ENCODE data around the gene MYL5. TPM values are rescaled to one million over a fixed set of nuclear protein-coding genes. Genes with fewer than 3 reads are reported as not detected.
"Not testable (repeated sequence)": the region's sequence is repeated elsewhere in the genome, so short reads cannot be mapped to it uniquely, and the experiment has no call there.

MYL5 gene
- total RNA-seq, 3 donors from 2014 or later = 13.7 to 16.0 (median 15.1) TPM

DNA sequence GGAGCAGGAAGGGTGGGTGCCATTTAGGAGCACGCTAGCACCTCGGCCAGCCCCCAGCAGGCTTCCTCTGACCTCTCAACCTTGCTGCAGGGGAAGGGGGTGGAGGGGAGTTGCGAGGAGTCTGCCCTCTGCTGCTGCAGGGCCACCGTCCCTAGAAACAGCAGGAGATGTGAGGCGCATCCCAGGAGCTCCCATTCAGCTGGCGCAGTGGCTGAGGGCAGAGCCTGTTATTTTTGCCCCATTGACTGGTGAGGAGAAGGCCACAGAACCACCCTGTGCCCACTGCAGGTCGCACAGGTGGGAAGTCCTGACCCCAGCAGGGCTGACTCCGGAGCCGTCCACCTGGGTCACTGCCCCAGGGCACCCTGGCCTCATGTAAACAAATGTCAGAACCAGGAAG is 40.9 kb upstream of the MYL5 start:
- no peak for ATAC-seq
- no peaks in the 10 kb centered on the region for H3K36me3 Mint-ChIP-seq (ENCODE audit: insufficient read depth)
- H3K27me3 Mint-ChIP-seq (ENCODE audit: low read depth) = peaks cover 6% of the 10 kb centered on the region
- no peaks in the 10 kb centered on the region for H3K4me1 Mint-ChIP-seq (ENCODE audit: low read depth)
- H3K4me3 Mint-ChIP-seq = no peak overlapping the region
- peaks cover 12% of the 10 kb centered on the region for H3K9me3 Mint-ChIP-seq
- no peak for DNase-seq

GRCh38 chr4:633976-634598 is 40.3 kb upstream of the MYL5 start:
- no peaks in the 10 kb centered on the region for H3K4me1 Mint-ChIP-seq (ENCODE audit: low read depth)
- ATAC-seq = no peak
- H3K4me3 Mint-ChIP-seq = no peak overlapping the region
- no peak for DNase-seq
- peaks cover 8% of the 10 kb centered on the region for H3K27me3 Mint-ChIP-seq (ENCODE audit: low read depth)
- peaks cover 12% of the 10 kb centered on the region for H3K9me3 Mint-ChIP-seq
- H3K36me3 Mint-ChIP-seq (ENCODE audit: insufficient read depth) = no peaks in the 10 kb centered on the region

- DNase-seq (no peak), ATAC-seq (no peak)
- Mint-ChIP-seq H3K9me3 (peaks cover 12% of the 10 kb centered on the region), H3K4me3 (no peak overlapping the region), H3K4me1 (ENCODE audit: low read depth) (no peaks in the 10 kb centered on the region), H3K27me3 (ENCODE audit: low read depth) (peaks cover 12% of the 10 kb centered on the region), H3K36me3 (ENCODE audit: insufficient read depth) (no peaks in the 10 kb centered on the region)
These were observed 39.8 kb upstream of the MYL5 start for GRCh38 chr4:634599-634985.

DNA sequence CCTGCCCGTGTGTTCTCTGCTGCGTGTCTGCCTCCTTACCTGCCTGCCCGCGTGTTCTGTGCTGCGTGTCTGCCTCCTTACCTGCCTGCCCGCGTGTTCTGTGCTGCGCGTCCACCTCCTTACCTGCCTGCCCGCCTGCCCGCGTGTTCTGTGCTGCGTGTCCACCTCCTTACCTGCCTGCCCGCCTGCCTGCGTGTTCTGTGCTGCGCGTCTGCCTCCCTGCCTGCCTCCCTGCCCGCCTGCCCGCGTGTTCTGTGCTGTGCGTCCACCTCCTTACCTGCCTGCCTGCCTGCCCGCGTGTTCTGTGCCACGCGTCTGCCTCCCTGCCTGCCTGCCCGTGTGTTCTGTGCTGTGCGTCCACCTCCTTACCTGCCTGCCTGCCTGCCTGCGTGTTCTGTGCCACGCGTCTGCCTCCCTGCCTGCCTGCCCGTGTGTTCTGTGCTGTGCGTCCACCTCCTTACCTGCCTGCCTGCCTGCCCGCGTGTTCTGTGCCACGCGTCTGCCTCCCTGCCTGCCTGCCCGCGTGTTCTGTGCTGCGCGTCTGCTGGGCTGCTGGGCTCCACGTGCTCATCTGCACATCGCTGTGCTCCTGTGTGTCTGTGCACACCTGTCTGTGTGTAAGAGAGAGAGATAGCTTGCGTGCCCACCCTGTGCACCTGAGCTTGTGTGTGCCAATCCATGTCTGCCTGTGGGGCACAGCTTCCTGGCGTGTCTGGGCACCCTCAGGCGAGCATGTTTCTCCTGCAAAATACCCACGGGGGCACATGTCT is 39.1 kb upstream of the MYL5 start:
- H3K36me3 Mint-ChIP-seq (ENCODE audit: insufficient read depth); H3K4me3 Mint-ChIP-seq; H3K4me1 Mint-ChIP-seq (ENCODE audit: low read depth); ATAC-seq; DNase-seq: not testable (repeated sequence)
- Mint-ChIP-seq H3K9me3 (peaks cover 12% of the 10 kb centered on the region), H3K27me3 (ENCODE audit: low read depth) (peaks cover 12% of the 10 kb centered on the region)

DNA sequence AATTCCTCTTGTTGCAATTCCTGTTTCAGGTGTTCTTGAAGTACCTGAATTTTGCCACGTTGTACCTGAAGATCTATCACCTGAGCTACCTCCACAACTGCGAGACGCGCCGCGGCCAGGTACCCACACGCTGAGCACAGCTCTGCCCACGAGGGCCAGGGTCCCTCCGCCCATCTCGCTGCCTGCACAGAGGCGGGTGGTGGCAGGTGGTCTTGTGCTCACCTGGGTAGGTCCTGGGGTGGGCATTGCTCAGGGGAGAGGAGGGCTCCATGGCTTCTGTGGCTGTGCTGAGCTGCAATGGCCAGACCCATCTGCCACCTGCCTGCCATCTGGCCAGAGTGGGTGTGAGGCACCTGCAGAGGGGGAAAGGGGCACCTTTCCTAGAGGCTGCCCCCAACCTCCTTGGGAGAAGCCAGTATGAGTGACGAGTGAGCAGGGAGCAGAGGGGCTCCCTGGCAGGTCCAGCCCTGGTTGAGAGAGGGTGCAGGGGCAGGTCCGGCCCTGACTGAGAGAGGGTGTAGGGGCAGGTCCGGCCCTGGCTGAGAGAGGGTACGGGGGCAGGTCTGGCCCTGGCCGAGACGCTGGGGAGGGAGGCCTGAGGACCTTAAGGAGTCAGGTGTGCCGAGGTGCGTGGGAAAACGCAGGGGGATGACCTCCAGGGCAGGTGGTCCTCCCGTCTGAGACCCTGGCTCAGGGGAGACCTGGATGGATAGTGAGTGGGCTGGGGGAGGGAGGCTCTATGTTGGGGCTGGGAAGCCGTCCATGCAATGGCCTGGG is 38.3 kb upstream of the MYL5 start:
- no peak overlapping the region for H3K4me3 Mint-ChIP-seq
- peaks cover 12% of the 10 kb centered on the region for H3K27me3 Mint-ChIP-seq (ENCODE audit: low read depth)
- DNase-seq (no peak), ATAC-seq (no peak)
- H3K36me3 Mint-ChIP-seq (ENCODE audit: insufficient read depth) = no peaks in the 10 kb centered on the region
- peaks cover 10% of the 10 kb centered on the region for H3K9me3 Mint-ChIP-seq
- no peaks in the 10 kb centered on the region for H3K4me1 Mint-ChIP-seq (ENCODE audit: low read depth)

- no peak overlapping the region for H3K4me3 Mint-ChIP-seq
- peaks cover 12% of the 10 kb centered on the region for H3K27me3 Mint-ChIP-seq (ENCODE audit: low read depth)
- peaks cover 5% of the 10 kb centered on the region for H3K9me3 Mint-ChIP-seq
- no peak for ATAC-seq
- H3K36me3 Mint-ChIP-seq (ENCODE audit: insufficient read depth) = no peaks in the 10 kb centered on the region
- H3K4me1 Mint-ChIP-seq (ENCODE audit: low read depth) = no peaks in the 10 kb centered on the region
- DNase-seq = no peak
These were observed 37.6 kb upstream of the MYL5 start for GRCh38 chr4:636628-637159.

DNA sequence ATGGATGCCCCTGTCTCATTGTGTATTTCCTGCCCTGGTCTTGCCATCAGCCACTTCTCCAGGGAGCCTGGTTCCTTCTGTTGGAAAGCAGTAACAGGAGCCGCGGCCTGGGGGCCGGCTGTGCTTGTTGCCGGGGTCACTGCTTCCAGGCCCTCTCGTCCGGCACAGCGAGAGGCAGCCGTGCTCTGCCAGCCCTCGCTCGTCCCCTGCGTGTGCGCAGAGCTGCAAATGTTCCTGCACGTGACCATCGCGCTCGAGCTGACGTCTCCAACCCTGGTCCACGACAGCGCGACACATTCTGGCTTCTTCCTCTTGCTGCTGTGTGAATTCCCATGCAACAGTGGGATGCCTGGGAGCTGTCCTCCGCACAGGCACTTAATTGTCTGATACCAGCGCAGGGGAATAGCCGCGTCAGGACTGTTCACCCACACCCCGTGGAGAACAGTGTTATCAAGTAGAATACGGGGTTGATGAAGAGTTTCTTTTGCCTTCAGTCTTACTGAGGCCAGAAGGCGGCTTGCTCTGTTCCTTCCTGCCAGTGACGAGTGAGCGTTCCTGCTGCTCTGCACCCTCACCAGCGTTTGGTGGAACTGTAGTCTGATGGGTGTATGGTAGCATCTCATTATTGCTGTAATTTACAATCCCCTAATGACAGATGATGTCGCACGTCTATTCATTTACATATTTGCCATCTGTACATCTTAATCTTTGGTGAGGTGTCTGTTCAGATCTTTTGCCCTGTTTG is 36.6 kb upstream of the MYL5 start:
- ATAC-seq (no peak), DNase-seq (no peak)
- H3K9me3 Mint-ChIP-seq = peaks cover 2% of the 10 kb centered on the region
- H3K4me3 Mint-ChIP-seq = no peak overlapping the region
- peaks cover 12% of the 10 kb centered on the region for H3K27me3 Mint-ChIP-seq (ENCODE audit: low read depth)
- H3K36me3 Mint-ChIP-seq (ENCODE audit: insufficient read depth) = no peaks in the 10 kb centered on the region
- H3K4me1 Mint-ChIP-seq (ENCODE audit: low read depth) = no peaks in the 10 kb centered on the region

- H3K4me1 Mint-ChIP-seq (ENCODE audit: low read depth); H3K9me3 Mint-ChIP-seq; ATAC-seq; H3K4me3 Mint-ChIP-seq; DNase-seq; H3K36me3 Mint-ChIP-seq (ENCODE audit: insufficient read depth): not testable (repeated sequence)
- peaks cover 28% of the 10 kb centered on the region for H3K27me3 Mint-ChIP-seq (ENCODE audit: low read depth)
These were observed 32.0 kb upstream of the MYL5 start for GRCh38 chr4:642366-642765.

GRCh38 chr4:646460-646859 is 27.9 kb upstream of the MYL5 start:
- Mint-ChIP-seq H3K4me3 (peak overlapping the region; percentile 64), H3K4me1 (ENCODE audit: low read depth) (peaks cover 3% of the 10 kb centered on the region), H3K36me3 (ENCODE audit: insufficient read depth) (no peaks in the 10 kb centered on the region), H3K9me3 (no peaks in the 10 kb centered on the region), H3K27me3 (ENCODE audit: low read depth) (peaks cover 31% of the 10 kb centered on the region)
- DNase-seq (peak; percentile 26), ATAC-seq (peak; percentile 34 to 56)

DNA sequence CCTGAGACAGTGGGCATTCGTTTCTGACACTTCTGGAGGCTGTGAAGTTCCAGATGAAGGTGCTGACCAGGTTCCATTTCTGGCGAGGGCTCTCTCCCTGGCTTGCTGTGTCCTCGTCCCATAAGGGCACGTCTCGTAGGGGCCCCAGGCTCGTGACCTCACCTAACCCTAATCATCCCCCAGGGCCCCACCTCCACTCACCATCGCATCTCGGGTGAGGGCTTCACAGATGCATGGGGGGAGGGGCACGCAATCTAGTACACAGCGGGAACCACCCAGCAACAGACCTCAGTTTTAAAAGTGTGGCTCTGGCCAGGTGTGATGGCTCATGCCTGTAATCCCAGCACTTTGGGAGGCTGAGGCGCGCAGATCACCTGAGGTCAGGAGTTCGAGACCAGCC is 26.9 kb upstream of the MYL5 start:
- Mint-ChIP-seq H3K4me1 (ENCODE audit: low read depth) (peaks cover 3% of the 10 kb centered on the region), H3K4me3 (no peak overlapping the region), H3K27me3 (ENCODE audit: low read depth) (peaks cover 37% of the 10 kb centered on the region), H3K36me3 (ENCODE audit: insufficient read depth) (no peaks in the 10 kb centered on the region), H3K9me3 (no peaks in the 10 kb centered on the region)
- DNase-seq (no peak), ATAC-seq (no peak)

- DNase-seq = no peak
- Mint-ChIP-seq H3K4me1 (ENCODE audit: low read depth) (peaks cover 3% of the 10 kb centered on the region), H3K4me3 (no peak overlapping the region), H3K27me3 (ENCODE audit: low read depth) (peaks cover 40% of the 10 kb centered on the region), H3K9me3 (no peaks in the 10 kb centered on the region), H3K36me3 (ENCODE audit: insufficient read depth) (no peaks in the 10 kb centered on the region)
- ATAC-seq = no peak
These were observed 25.6 kb upstream of the MYL5 start for GRCh38 chr4:648579-649292.

DNA sequence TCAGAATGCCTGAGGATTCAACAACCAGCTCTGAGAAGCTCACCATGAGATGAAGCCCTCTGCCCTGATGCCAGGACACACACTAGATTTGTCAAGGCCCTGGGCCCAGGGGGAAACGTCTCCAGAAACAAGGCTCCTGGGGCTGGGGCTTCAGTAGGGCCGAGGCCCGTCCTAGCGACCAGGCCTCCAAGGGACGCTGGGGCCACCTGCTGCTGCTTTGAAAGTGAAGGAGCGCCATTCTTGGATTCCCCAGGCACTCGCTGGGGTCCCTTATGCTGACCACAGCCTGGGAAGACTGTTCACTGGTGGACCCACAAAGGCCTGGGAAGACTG is 25.1 kb upstream of the MYL5 start:
- Mint-ChIP-seq H3K4me1 (ENCODE audit: low read depth) (peaks cover 3% of the 10 kb centered on the region), H3K9me3 (no peaks in the 10 kb centered on the region), H3K27me3 (ENCODE audit: low read depth) (peaks cover 38% of the 10 kb centered on the region), H3K36me3 (ENCODE audit: insufficient read depth) (no peaks in the 10 kb centered on the region), H3K4me3 (no peak overlapping the region)
- DNase-seq (no peak), ATAC-seq (no peak)

- no peak overlapping the region for H3K4me3 Mint-ChIP-seq
- DNase-seq (no peak), ATAC-seq (no peak)
- no peaks in the 10 kb centered on the region for H3K9me3 Mint-ChIP-seq
- H3K36me3 Mint-ChIP-seq (ENCODE audit: insufficient read depth) = no peaks in the 10 kb centered on the region
- peaks cover 3% of the 10 kb centered on the region for H3K4me1 Mint-ChIP-seq (ENCODE audit: low read depth)
- peaks cover 37% of the 10 kb centered on the region for H3K27me3 Mint-ChIP-seq (ENCODE audit: low read depth)
These were observed 24.5 kb upstream of the MYL5 start for GRCh38 chr4:649751-650310.
